Activated naive CD4-positive, alpha-beta T cell treated with anti-CD3 and anti-CD28 coated beads, Interleukin-2, amount 50 U/mL, for 16 hours (primary cell): ENCODE measurements around the gene FBH1.
"Not testable (repeated sequence)": the region's sequence is repeated elsewhere in the genome, so short reads cannot be mapped to it uniquely, and the experiment has no call there.

ENCODE experiments used
- DNase-seq: peaks from one replicate; pipeline ENCODE4 v3.0.0-alpha.2; 2020

FBH1 gene

GRCh38 chr10:5960070-5960972, 70.3 kb downstream of the FBH1 start:
- DNase-seq: no peak

- DNase-seq: not testable (repeated sequence)
Observed at GRCh38 chr10:5960973-5961275, 70.9 kb downstream of the FBH1 start.

- no peak for DNase-seq
Observed at GRCh38 chr10:5961405-5962100, 71.5 kb downstream of the FBH1 start.

- not testable (repeated sequence) for DNase-seq
Observed at GRCh38 chr10:5962358-5962940, 72.4 kb downstream of the FBH1 start.

GRCh38 chr10:5963071-5963470, 73.0 kb downstream of the FBH1 start:
- DNase-seq: no peak

- DNase-seq: no peak
Observed at GRCh38 chr10:5963591-5963990, 73.5 kb downstream of the FBH1 start.

GRCh38 chr10:5964736-5965135, 74.7 kb downstream of the FBH1 start:
- DNase-seq: no peak

GRCh38 chr10:5965266-5965665, 75.2 kb downstream of the FBH1 start:
- no peak for DNase-seq

- no peak for DNase-seq
Observed at GRCh38 chr10:5968037-5968680, 78.1 kb downstream of the FBH1 start.

- DNase-seq: no peak
Observed at GRCh38 chr10:5968681-5969453, 78.8 kb downstream of the FBH1 start.

- no peak for DNase-seq
Observed at GRCh38 chr10:5970066-5970465, 80.0 kb downstream of the FBH1 start.

GRCh38 chr10:5970527-5970926, 80.5 kb downstream of the FBH1 start:
- no peak for DNase-seq

- DNase-seq: no peak
Observed at GRCh38 chr10:5971315-5971832, 81.3 kb downstream of the FBH1 start.

GRCh38 chr10:5971886-5972285, 81.8 kb downstream of the FBH1 start:
- DNase-seq: no peak

- no peak for DNase-seq
Observed at GRCh38 chr10:5973069-5973468, 83.0 kb downstream of the FBH1 start.

- DNase-seq: peak; percentile 56
Observed at GRCh38 chr10:5975641-5976473, 85.8 kb downstream of the FBH1 start.

GRCh38 chr10:5976512-5977470, 86.7 kb downstream of the FBH1 start:
- DNase-seq: peak; percentile 56

GRCh38 chr10:5977471-5978229, 87.6 kb downstream of the FBH1 start, which contains the start of gene IL15RA:
TSS of gene IL15RA (minus strand) at chr10:5977543. CDS start at chr10:5977492, 51 bp downstream.
- DNase-seq: peak; percentile 91

- no peak for DNase-seq
Observed at GRCh38 chr10:5978230-5978489, 88.1 kb downstream of the FBH1 start.

GRCh38 chr10:5981529-5981928, 91.5 kb downstream of the FBH1 start:
- no peak for DNase-seq
